OCI-LY7 (cell line): ENCODE data around the gene FAM234B. TPM values are rescaled to one million over a fixed set of nuclear protein-coding genes. Genes with fewer than 3 reads are reported as not detected.

Experiments
- BruUV-seq: library from RNA; stranded (reverse); fragments of 400-500 nt; replicated peaks from 2 replicates; lab custom pipeline; 2021; lab: Mats Ljungman, UMichigan
- CTCF ChIA-PET: fragments of 300-600 bp; sonication (Branson Sonifier 250); formaldehyde crosslinking; loops from one replicate; lab custom pipeline; 2022; ENCODE audit warnings: antibody characterized with exemption; ENCODE audit not compliant: unreplicated experiment; lab: Charles Lee
- POLR2A ChIA-PET: fragments of 300-600 bp; sonication (Branson Sonifier 250); formaldehyde crosslinking; loops from one replicate; lab custom pipeline; 2022; ENCODE audit warnings: antibody characterized with exemption; lab: Charles Lee
- DNase-seq: peaks from one replicate; pipeline ENCODE4 v3.0.0-alpha.2; 2015; ENCODE audit warnings: low spot score
- H2AFZ ChIP-seq: fragments of 200-600 bp; sonication (generic), shearing (Covaris generic); 2 replicates; pipeline ENCODE4 v1.6.1; 2014; ENCODE audit warnings: mild to moderate bottlenecking, antibody characterized with exemption, low read length, moderate library complexity
- H3K27ac ChIP-seq: fragments of 200-600 bp; sonication (generic); 2 replicates; pipeline ENCODE4 v1.5.1; 2014; ENCODE audit warnings: mixed run types, low read depth, mild to moderate bottlenecking, moderate library complexity, low read length, inconsistent platforms; ENCODE audit not compliant: poor library complexity, severe bottlenecking
- H3K36me3 ChIP-seq: fragments of 200-600 bp; sonication (generic); 2 replicates; pipeline ENCODE4 v1.6.1; 2014; ENCODE audit warnings: mild to moderate bottlenecking, antibody characterized with exemption, low read length, moderate library complexity, mixed read lengths; ENCODE audit not compliant: insufficient read depth
- H3K4me1 ChIP-seq: fragments of 200-600 bp; sonication (generic); 2 replicates; pipeline ENCODE4 v1.5.1; 2014; ENCODE audit warnings: mild to moderate bottlenecking, low read length; ENCODE audit not compliant: insufficient read depth, poor library complexity, severe bottlenecking
- H3K4me2 ChIP-seq: fragments of 200-600 bp; sonication (generic); 2 replicates; pipeline ENCODE4 v1.6.1; 2014; ENCODE audit warnings: mild to moderate bottlenecking, low read length
- H3K4me3 ChIP-seq: fragments of 200-600 bp; sonication (generic); 2 replicates; pipeline ENCODE4 v1.5.1; 2014; ENCODE audit warnings: mild to moderate bottlenecking, low read depth, low read length; ENCODE audit not compliant: poor library complexity, severe bottlenecking
- H3K79me2 ChIP-seq: fragments of 200-600 bp; sonication (generic); 2 replicates; pipeline ENCODE4 v1.6.1; 2016; ENCODE audit warnings: low read depth, mild to moderate bottlenecking, low read length, moderate library complexity, mixed read lengths; ENCODE audit not compliant: insufficient read depth
- H3K9me2 ChIP-seq: fragments of 200-600 bp; sonication (generic); 2 replicates; pipeline ENCODE4 v1.6.1; 2016; ENCODE audit warnings: mild to moderate bottlenecking, low read length, mixed read lengths; ENCODE audit not compliant: insufficient read depth
- H3K9me3 ChIP-seq: fragments of 200-600 bp; sonication (generic); 2 replicates; pipeline ENCODE4 v1.6.1; 2014; ENCODE audit warnings: mild to moderate bottlenecking, mixed run types, low read length, mixed read lengths
- H4K20me1 ChIP-seq: fragments of 200-600 bp; sonication (generic); 2 replicates; pipeline ENCODE4 v1.6.1; 2014; ENCODE audit warnings: mild to moderate bottlenecking, antibody characterized with exemption, low read length, moderate library complexity, mixed read lengths; ENCODE audit not compliant: insufficient read depth
- CTCF ChIP-seq: fragments of 200-600 bp; sonication (generic); conservative IDR thresholded peaks from 2 replicates; pipeline ENCODE4 v1.5.1; 2014; ENCODE audit warnings: mild to moderate bottlenecking, antibody characterized with exemption, low read length, moderate library complexity, mixed read lengths
- EZH2phosphoT487 ChIP-seq: fragments of 200-600 bp; sonication (generic); IDR thresholded peaks from 2 replicates; pipeline ENCODE4 v1.6.1; 2018; ENCODE audit warnings: low read depth, borderline replicate concordance, mild to moderate bottlenecking, mixed run types, antibody characterized with exemption, low read length, moderate library complexity, mixed read lengths
- intact Hi-C: fragments of 100-400 bp; cut with micrococcal nuclease; formaldehyde crosslinking; loops from one replicate; pipeline ENCODE4 v1.10.0; 2022; ENCODE audit not compliant: unreplicated experiment
- total RNA-seq, 2 experiments: library from RNA; depleted of rRNA in 1 of 2; stranded (reverse); fragments of >200 nt in 1 of 2; shearing (Covaris generic) in 1 of 2; gene quantifications; 2 replicates each; pipeline ENCODE4 v1.2.3, GENCODE V29; 2014 to 2022

The FAM234B gene
- total RNA-seq, 2 experiments from 2014 or later, result 4.7 to 7.0 TPM

DNA sequence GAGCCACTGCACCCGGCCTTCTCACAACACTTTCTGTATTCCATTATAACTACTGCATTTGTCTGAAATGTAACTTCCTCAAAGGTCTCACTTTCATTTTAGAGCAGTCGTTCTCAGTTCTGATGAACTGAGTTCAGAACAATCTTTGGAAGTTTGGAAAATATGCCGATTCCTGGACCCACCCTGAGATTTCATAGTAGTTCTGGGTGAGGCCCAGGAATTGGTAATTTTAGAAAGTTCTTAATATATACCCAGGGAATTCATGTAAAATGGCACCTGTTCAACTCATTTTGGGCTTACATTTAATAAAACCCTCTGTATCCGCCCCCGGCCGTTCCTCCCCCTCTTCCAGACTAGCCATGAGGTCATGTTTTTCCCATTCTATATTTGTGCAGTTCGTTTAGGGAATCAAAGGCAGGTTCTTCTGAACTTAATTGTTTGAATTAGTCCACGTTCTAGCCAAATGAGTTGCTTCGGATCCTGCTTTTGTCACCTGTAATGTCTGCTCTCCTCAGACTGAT lies 53.4 kb downstream of the FAM234B start:
- H3K79me2 ChIP-seq, result no peaks in the 10 kb centered on the region

GRCh38 chr12:13099066-13099843 lies 55.1 kb downstream of the FAM234B start:
- H3K4me2 ChIP-seq, result peak overlapping the region; percentile 11; the same call in 1 of the 2 replicates
- POLR2A ChIA-PET, result interaction anchor here (0.6 kb wide), 1 partner anchor 1111 kb away, joined by 3 read pairs; no protein-coding TSS in a partner anchor
- intact Hi-C loops, result no loop called here

More for the DNA sequence above, 53.4 kb downstream of the FAM234B start:
- no peak for TF ChIP-seq CTCF
- ChIA-PET POLR2A (no interaction called here), CTCF (no interaction called here)
- no peaks in the 10 kb centered on the region for H3K9me2 ChIP-seq
- H3K4me3 ChIP-seq, result no peak overlapping the region
- no peaks in the 10 kb centered on the region for H4K20me1 ChIP-seq
- no peak overlapping the region for H3K27ac ChIP-seq
- no peaks in the 10 kb centered on the region for H3K9me3 ChIP-seq
- peak overlapping the region; percentile 13; the same call in 1 of the 2 replicates for H3K4me2 ChIP-seq
- intact Hi-C loops, result no loop called here
- H2AFZ ChIP-seq, result no peak overlapping the region
- H3K4me1 ChIP-seq, result peaks cover 33% of the 10 kb centered on the region
- DNase-seq, result no peak
- BruUV-seq, result no TSS peak
- H3K36me3 ChIP-seq, result no peaks in the 10 kb centered on the region

More at GRCh38 chr12:13099066-13099843, 55.1 kb downstream of the FAM234B start:
- CTCF ChIA-PET, result no interaction called here
- peak; percentile 45 for DNase-seq
- no peaks in the 10 kb centered on the region for H3K36me3 ChIP-seq
- no peaks in the 10 kb centered on the region for H3K9me3 ChIP-seq
- no TSS peak for BruUV-seq
- no peaks in the 10 kb centered on the region for H4K20me1 ChIP-seq
- H3K9me2 ChIP-seq, result no peaks in the 10 kb centered on the region
- H3K79me2 ChIP-seq, result no peaks in the 10 kb centered on the region
- H3K4me3 ChIP-seq, result no peak overlapping the region
- H2AFZ ChIP-seq, result peak overlapping the region; percentile 20; the same call in 1 of the 2 replicates
- H3K27ac ChIP-seq, result no peak overlapping the region
- TF ChIP-seq EZH2phosphoT487, result no peak
- no peak for TF ChIP-seq CTCF
- peaks cover 36% of the 10 kb centered on the region for H3K4me1 ChIP-seq
